ENCODE results near the gene ZNF146.

The ZNF146 gene

GRCh38 chr19:36245210-36246005, 30.5 kb downstream of the ZNF146 start:
- Histone ChIP-seq H3K4me3 (ENCODE audit: severe bottlenecking) (no peak overlapping the region), H3K27ac (ENCODE audit: poor library complexity, severe bottlenecking) (no peak overlapping the region), H3K27me3 (ENCODE audit: insufficient read depth, poor library complexity, severe bottlenecking) (no peaks in the 10 kb centered on the region), H3K9me3 (ENCODE audit: severe bottlenecking) (no peaks in the 10 kb centered on the region), H3K36me3 (ENCODE audit: low read depth) (no peaks in the 10 kb centered on the region), H3K4me1 (ENCODE audit: insufficient read depth, poor library complexity, severe bottlenecking) (no peaks in the 10 kb centered on the region)
- TF ChIP-seq, protein P1, sequence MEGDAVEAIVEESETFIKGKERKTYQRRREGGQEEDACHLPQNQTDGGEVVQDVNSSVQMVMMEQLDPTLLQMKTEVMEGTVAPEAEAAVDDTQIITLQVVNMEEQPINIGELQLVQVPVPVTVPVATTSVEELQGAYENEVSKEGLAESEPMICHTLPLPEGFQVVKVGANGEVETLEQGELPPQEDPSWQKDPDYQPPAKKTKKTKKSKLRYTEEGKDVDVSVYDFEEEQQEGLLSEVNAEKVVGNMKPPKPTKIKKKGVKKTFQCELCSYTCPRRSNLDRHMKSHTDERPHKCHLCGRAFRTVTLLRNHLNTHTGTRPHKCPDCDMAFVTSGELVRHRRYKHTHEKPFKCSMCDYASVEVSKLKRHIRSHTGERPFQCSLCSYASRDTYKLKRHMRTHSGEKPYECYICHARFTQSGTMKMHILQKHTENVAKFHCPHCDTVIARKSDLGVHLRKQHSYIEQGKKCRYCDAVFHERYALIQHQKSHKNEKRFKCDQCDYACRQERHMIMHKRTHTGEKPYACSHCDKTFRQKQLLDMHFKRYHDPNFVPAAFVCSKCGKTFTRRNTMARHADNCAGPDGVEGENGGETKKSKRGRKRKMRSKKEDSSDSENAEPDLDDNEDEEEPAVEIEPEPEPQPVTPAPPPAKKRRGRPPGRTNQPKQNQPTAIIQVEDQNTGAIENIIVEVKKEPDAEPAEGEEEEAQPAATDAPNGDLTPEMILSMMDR (IDR thresholded peaks at IDR 0.05; ENCODE audit: poor library complexity, severe bottlenecking): no peak
- ATAC-seq (ENCODE audit: low read depth) (0 out of 3 replicates have a peak, but pooled peaks have one; percentile 31), DNase-seq (ENCODE audit: low spot score) (no peak)

- DNase-seq (ENCODE audit: low spot score): no peak
- Histone ChIP-seq H3K9me3 (ENCODE audit: severe bottlenecking) (no peaks in the 10 kb centered on the region), H3K4me3 (ENCODE audit: severe bottlenecking) (no peak overlapping the region), H3K36me3 (ENCODE audit: low read depth) (no peaks in the 10 kb centered on the region), H3K4me1 (ENCODE audit: insufficient read depth, poor library complexity, severe bottlenecking) (no peaks in the 10 kb centered on the region), H3K27ac (ENCODE audit: poor library complexity, severe bottlenecking) (no peak overlapping the region), H3K27me3 (ENCODE audit: insufficient read depth, poor library complexity, severe bottlenecking) (no peaks in the 10 kb centered on the region)
- ATAC-seq (ENCODE audit: low read depth): no peak
- TF ChIP-seq, protein P1 (IDR thresholded peaks at IDR 0.05; ENCODE audit: poor library complexity, severe bottlenecking): no peak
Measured at GRCh38 chr19:36246006-36246481, 31.1 kb downstream of the ZNF146 start.

- ATAC-seq (ENCODE audit: low read depth) (no peak), DNase-seq (ENCODE audit: low spot score) (no peak)
- no peaks in the 10 kb centered on the region for H3K9me3 ChIP-seq (ENCODE audit: severe bottlenecking)
- H3K4me1 ChIP-seq (ENCODE audit: insufficient read depth, poor library complexity, severe bottlenecking): no peaks in the 10 kb centered on the region
- no peaks in the 10 kb centered on the region for H3K27me3 ChIP-seq (ENCODE audit: insufficient read depth, poor library complexity, severe bottlenecking)
- no peak overlapping the region for H3K4me3 ChIP-seq (ENCODE audit: severe bottlenecking)
- H3K27ac ChIP-seq (ENCODE audit: poor library complexity, severe bottlenecking): no peak overlapping the region
- no peaks in the 10 kb centered on the region for H3K36me3 ChIP-seq (ENCODE audit: low read depth)
- TF ChIP-seq, protein P1 (IDR thresholded peaks at IDR 0.05; ENCODE audit: poor library complexity, severe bottlenecking): no peak
Measured at GRCh38 chr19:36252047-36252446, 37.1 kb downstream of the ZNF146 start.

DNA sequence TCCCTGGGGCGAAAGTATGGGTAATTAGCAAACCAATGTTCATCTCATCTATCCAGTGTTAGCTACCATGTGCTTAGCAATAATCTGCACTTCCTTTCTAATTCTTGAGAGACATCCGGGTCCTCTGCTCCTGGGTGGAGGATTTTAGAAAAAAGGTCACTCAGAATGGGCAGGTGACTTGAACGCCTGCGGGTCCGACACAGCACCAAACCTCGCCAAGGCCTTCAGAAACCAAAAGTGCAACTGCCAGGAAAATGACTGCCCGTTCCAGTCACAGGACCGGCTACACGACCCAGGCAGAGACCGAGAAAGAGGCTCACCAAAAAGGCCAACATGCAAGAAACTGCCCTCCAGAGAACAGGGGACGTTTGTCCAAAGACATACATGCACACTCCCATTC, 39.9 kb downstream of the ZNF146 start:
- TF ChIP-seq, protein P1 (IDR thresholded peaks at IDR 0.05; ENCODE audit: poor library complexity, severe bottlenecking): no peak
- no peak overlapping the region for H3K27ac ChIP-seq (ENCODE audit: poor library complexity, severe bottlenecking)
- H3K9me3 ChIP-seq (ENCODE audit: severe bottlenecking): no peaks in the 10 kb centered on the region
- ATAC-seq (ENCODE audit: low read depth) (no peak), DNase-seq (ENCODE audit: low spot score) (no peak)
- H3K36me3 ChIP-seq (ENCODE audit: low read depth): no peaks in the 10 kb centered on the region
- no peak overlapping the region for H3K4me3 ChIP-seq (ENCODE audit: severe bottlenecking)
- H3K27me3 ChIP-seq (ENCODE audit: insufficient read depth, poor library complexity, severe bottlenecking): no peaks in the 10 kb centered on the region
- H3K4me1 ChIP-seq (ENCODE audit: insufficient read depth, poor library complexity, severe bottlenecking): no peaks in the 10 kb centered on the region

DNA sequence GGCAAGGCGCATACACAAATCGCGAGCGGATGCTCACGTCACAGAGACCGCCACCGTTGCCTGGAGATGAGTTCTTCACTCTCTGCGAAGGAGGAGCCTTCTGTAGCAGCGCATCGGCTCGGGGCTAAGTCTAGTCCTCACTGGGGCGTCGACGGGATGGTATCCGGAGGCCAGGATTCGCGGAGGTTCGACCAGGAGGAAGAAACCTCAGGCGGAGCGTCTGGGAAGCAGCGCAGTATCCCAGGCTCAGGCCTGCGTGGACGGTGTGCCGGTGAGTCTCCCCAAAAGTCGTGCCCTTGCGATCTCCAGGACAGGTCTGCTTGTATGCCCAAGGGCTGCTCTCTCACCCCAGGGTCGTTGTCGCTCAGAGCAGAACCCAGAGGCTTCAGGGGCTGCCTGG, 40.4 kb downstream of the ZNF146 start:
- DNase-seq (ENCODE audit: low spot score) (no peak), ATAC-seq (ENCODE audit: low read depth) (no peak)

More for the DNA sequence above, 40.4 kb downstream of the ZNF146 start:
- H3K9me3 ChIP-seq (ENCODE audit: severe bottlenecking): no peaks in the 10 kb centered on the region
- H3K27ac ChIP-seq (ENCODE audit: poor library complexity, severe bottlenecking): no peak overlapping the region
- no peaks in the 10 kb centered on the region for H3K4me1 ChIP-seq (ENCODE audit: insufficient read depth, poor library complexity, severe bottlenecking)
- no peaks in the 10 kb centered on the region for H3K36me3 ChIP-seq (ENCODE audit: low read depth)
- no peaks in the 10 kb centered on the region for H3K27me3 ChIP-seq (ENCODE audit: insufficient read depth, poor library complexity, severe bottlenecking)
- TF ChIP-seq, protein P1 (IDR thresholded peaks at IDR 0.05; ENCODE audit: poor library complexity, severe bottlenecking): no peak
- H3K4me3 ChIP-seq (ENCODE audit: severe bottlenecking): no peak overlapping the region

Data from RWPE2 (cell line).